Astrocyte (in vitro differentiated cells and primary cell): Measurements from ENCODE around the gene HBP1. TPM values are rescaled to one million over a fixed set of nuclear protein-coding genes. Genes with fewer than 3 reads are reported as not detected.

Experiments
- DNase-seq: peaks from one replicate; pipeline ENCODE4 v3.0.0-alpha.2; 2010; ENCODE audit warnings: low read depth
- FAIRE-seq: peaks from 2 replicates; lab custom pipeline; 2011; peaks lifted over from hg19 to GRCh38; lab: Jason Lieb, UNC
- H2AFZ ChIP-seq: 2 replicates; pipeline ENCODE4 v1.6.0; 2012; ENCODE audit warnings: low read depth, low read length, inconsistent platforms
- H3K27ac ChIP-seq: 2 replicates; pipeline ENCODE4 v1.5.1; 2011; ENCODE audit warnings: low read depth, low read length, inconsistent platforms
- H3K27me3 ChIP-seq: 2 replicates; pipeline ENCODE4 v1.6.0; 2011; ENCODE audit warnings: low read length, inconsistent platforms; ENCODE audit not compliant: insufficient read depth
- H3K36me3 ChIP-seq: 2 replicates; pipeline ENCODE4 v1.5.1; 2011; ENCODE audit warnings: low read length, inconsistent platforms; ENCODE audit not compliant: insufficient read depth
- H3K4me1 ChIP-seq: 2 replicates; pipeline ENCODE4 v1.5.1; 2011; ENCODE audit warnings: low read length, inconsistent platforms; ENCODE audit not compliant: insufficient read depth
- H3K4me2 ChIP-seq: 2 replicates; pipeline ENCODE4 v1.6.0; 2012; ENCODE audit warnings: low read length, inconsistent platforms
- H3K4me3 ChIP-seq: 2 replicates; pipeline ENCODE4 v1.5.1; 2011; ENCODE audit warnings: low read depth, mild to moderate bottlenecking, low read length, inconsistent platforms; ENCODE audit not compliant: insufficient read depth
- H3K79me2 ChIP-seq: 2 replicates; pipeline ENCODE4 v1.6.0; 2012; ENCODE audit warnings: mild to moderate bottlenecking, low read length, inconsistent platforms; ENCODE audit not compliant: insufficient read depth
- H3K9ac ChIP-seq: 2 replicates; pipeline ENCODE4 v1.6.0; 2012; ENCODE audit warnings: mild to moderate bottlenecking, low read length, inconsistent platforms
- H3K9me3 ChIP-seq: 2 replicates; pipeline ENCODE4 v1.5.1; 2012; ENCODE audit warnings: low read depth, mild to moderate bottlenecking, low read length, inconsistent platforms; ENCODE audit not compliant: insufficient read depth
- H4K20me1 ChIP-seq: 2 replicates; pipeline ENCODE4 v1.6.0; 2012; ENCODE audit warnings: low read length, inconsistent platforms; ENCODE audit not compliant: insufficient read depth
- H3K27ac Mint-ChIP-seq: one replicate; pipeline ENCODE4 v1.8.0; 2021; ENCODE audit warnings: mild to moderate bottlenecking, mixed read lengths; ENCODE audit not compliant: unreplicated experiment
- H3K27me3 Mint-ChIP-seq: one replicate; pipeline ENCODE4 v1.8.0; 2021; ENCODE audit warnings: low read depth, mixed read lengths; ENCODE audit not compliant: unreplicated experiment
- H3K36me3 Mint-ChIP-seq: one replicate; pipeline ENCODE4 v1.8.0; 2021; ENCODE audit warnings: low read depth, mixed read lengths; ENCODE audit not compliant: unreplicated experiment
- H3K4me1 Mint-ChIP-seq: one replicate; pipeline ENCODE4 v1.8.0; 2021; ENCODE audit warnings: low read depth, mixed read lengths; ENCODE audit not compliant: unreplicated experiment
- H3K4me3 Mint-ChIP-seq: one replicate; pipeline ENCODE4 v1.8.0; 2021; ENCODE audit warnings: mild to moderate bottlenecking, moderate library complexity, mixed read lengths; ENCODE audit not compliant: unreplicated experiment
- H3K9me3 Mint-ChIP-seq: one replicate; pipeline ENCODE4 v1.8.0; 2021; ENCODE audit warnings: mild to moderate bottlenecking, mixed read lengths; ENCODE audit not compliant: unreplicated experiment
- CTCF ChIP-seq: IDR thresholded peaks from 2 replicates; pipeline ENCODE4 v1.5.1; 2011; ENCODE audit warnings: low read depth, mild to moderate bottlenecking, inconsistent platforms, low read length, moderate library complexity; ENCODE audit not compliant: insufficient read depth
- EZH2 ChIP-seq: IDR thresholded peaks from 2 replicates; pipeline ENCODE4 v1.6.1; 2012; ENCODE audit warnings: mild to moderate bottlenecking, low read length, inconsistent platforms; ENCODE audit not compliant: insufficient read depth
- total RNA-seq: library from RNA; stranded (reverse); gene quantifications from 2 replicates; pipeline ENCODE4 v1.2.1, GENCODE V29; 2021

HBP1 gene
- total RNA-seq, 1 donor from 2014 or later: 46.2 TPM

DNA sequence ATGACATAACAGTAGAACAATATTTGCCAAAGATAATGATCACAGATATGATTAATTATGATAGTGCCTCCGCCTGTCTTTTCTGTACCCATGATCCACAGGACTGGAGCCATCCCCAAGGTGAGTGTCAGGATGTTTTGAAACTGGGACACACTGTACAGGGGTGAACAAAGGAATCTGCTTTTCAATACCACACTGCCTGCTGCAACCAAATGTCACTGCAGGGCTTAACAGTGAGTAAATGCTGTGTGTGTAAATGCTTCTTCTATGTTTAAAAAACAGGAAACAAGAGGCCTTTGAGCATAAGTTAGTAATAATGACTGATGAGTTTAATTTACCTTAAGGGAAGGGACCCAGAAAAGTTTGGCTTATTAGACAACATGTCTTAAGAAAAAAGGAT, 65.2 kb downstream of the HBP1 start:
- peaks cover 26% of the 10 kb centered on the region for H3K4me1 Mint-ChIP-seq
- H3K9ac ChIP-seq: no peak overlapping the region
- no peaks in the 10 kb centered on the region for H3K36me3 ChIP-seq
- no peak overlapping the region for H3K4me2 ChIP-seq
- no peak overlapping the region for H3K4me3 Mint-ChIP-seq
- H2AFZ ChIP-seq: no peak overlapping the region
- DNase-seq (no peak), FAIRE-seq (no peak)
- H3K79me2 ChIP-seq: no peaks in the 10 kb centered on the region
- H3K27me3 ChIP-seq: no peaks in the 10 kb centered on the region
- no peaks in the 10 kb centered on the region for H3K9me3 ChIP-seq
- no peak overlapping the region for H3K27ac Mint-ChIP-seq
- H3K4me1 ChIP-seq: peaks cover 6% of the 10 kb centered on the region
- no peaks in the 10 kb centered on the region for H3K36me3 Mint-ChIP-seq
- no peaks in the 10 kb centered on the region for H3K9me3 Mint-ChIP-seq
- H3K27ac ChIP-seq: no peak overlapping the region
- H3K27me3 Mint-ChIP-seq: no peaks in the 10 kb centered on the region
- H4K20me1 ChIP-seq: no peaks in the 10 kb centered on the region
- no peak for TF ChIP-seq CTCF
- TF ChIP-seq EZH2: no peak
- H3K4me3 ChIP-seq: no peak overlapping the region

DNA sequence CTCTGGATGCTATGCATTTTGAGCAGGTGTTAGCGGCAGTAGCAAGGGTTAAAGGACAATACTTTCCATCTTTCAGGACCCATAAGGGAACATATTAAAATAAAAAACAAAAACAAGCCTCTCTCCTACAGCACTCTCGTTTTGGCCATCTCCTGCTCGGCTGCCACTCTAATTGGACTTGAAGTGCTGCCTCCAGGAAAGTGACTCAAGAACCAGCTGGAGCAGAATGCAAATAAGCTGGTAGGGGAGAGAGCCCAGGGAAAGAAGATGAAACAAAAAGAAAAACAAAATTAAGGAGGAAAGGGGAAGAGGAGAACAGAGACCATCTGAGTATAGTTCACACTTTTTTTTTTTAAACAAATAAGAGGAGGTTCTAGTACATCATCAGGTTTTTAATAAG, 65.6 kb downstream of the HBP1 start:
- no peaks in the 10 kb centered on the region for H3K27me3 ChIP-seq
- H3K27ac ChIP-seq: no peak overlapping the region
- FAIRE-seq (no peak), DNase-seq (no peak)
- H3K36me3 Mint-ChIP-seq: no peaks in the 10 kb centered on the region
- H3K36me3 ChIP-seq: no peaks in the 10 kb centered on the region
- no peaks in the 10 kb centered on the region for H3K27me3 Mint-ChIP-seq
- H3K79me2 ChIP-seq: no peaks in the 10 kb centered on the region
- H3K9me3 ChIP-seq: no peaks in the 10 kb centered on the region
- peaks cover 6% of the 10 kb centered on the region for H3K4me1 ChIP-seq
- H3K4me2 ChIP-seq: no peak overlapping the region
- H3K4me3 Mint-ChIP-seq: no peak overlapping the region
- no peak overlapping the region for H3K9ac ChIP-seq
- peaks cover 26% of the 10 kb centered on the region for H3K4me1 Mint-ChIP-seq
- H3K4me3 ChIP-seq: no peak overlapping the region
- H4K20me1 ChIP-seq: no peaks in the 10 kb centered on the region
- no peak overlapping the region for H3K27ac Mint-ChIP-seq
- TF ChIP-seq CTCF: no peak
- no peak overlapping the region for H2AFZ ChIP-seq
- no peaks in the 10 kb centered on the region for H3K9me3 Mint-ChIP-seq

DNA sequence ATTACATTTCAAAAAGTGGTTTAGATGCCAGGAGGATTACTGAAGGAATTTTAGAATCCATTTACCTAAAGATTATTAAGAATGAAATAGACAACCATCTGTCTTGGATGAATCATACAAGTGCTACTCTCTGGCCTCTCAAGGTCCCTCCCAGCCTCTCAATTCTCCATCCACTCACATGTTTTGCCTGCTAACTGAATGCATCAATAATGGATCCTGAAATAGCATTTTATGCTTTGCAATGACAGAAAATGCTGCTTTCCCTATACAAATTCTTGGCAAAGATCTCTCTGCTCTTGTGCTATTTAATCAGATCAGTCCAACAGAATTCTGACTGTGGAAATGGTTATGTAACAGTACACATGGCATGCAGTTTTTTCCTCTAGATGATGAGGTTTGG, 68.1 kb downstream of the HBP1 start:
- H4K20me1 ChIP-seq: no peaks in the 10 kb centered on the region
- Mint-ChIP-seq H3K27ac (no peak overlapping the region), H3K9me3 (no peaks in the 10 kb centered on the region), H3K4me3 (no peak overlapping the region), H3K36me3 (no peaks in the 10 kb centered on the region), H3K4me1 (peaks cover 26% of the 10 kb centered on the region), H3K27me3 (no peaks in the 10 kb centered on the region)
- no peak for FAIRE-seq
- no peak overlapping the region for H3K27ac ChIP-seq
- H3K9ac ChIP-seq: no peak overlapping the region
- H3K9me3 ChIP-seq: no peaks in the 10 kb centered on the region
- no peak for TF ChIP-seq EZH2
- TF ChIP-seq CTCF: no peak
- no peaks in the 10 kb centered on the region for H3K27me3 ChIP-seq
- H3K4me1 ChIP-seq: peaks cover 6% of the 10 kb centered on the region
- H3K36me3 ChIP-seq: no peaks in the 10 kb centered on the region
- no peak overlapping the region for H2AFZ ChIP-seq
- no peak for DNase-seq
- no peak overlapping the region for H3K4me3 ChIP-seq
- H3K79me2 ChIP-seq: no peaks in the 10 kb centered on the region
- no peak overlapping the region for H3K4me2 ChIP-seq
